HepG2 (cell line): ENCODE data around the gene ENO3. TPM values are rescaled to one million over a fixed set of nuclear protein-coding genes. Genes with fewer than 3 reads are reported as not detected.

ENCODE experiments used
- ADNP ChIP-seq: sonication (generic); formaldehyde crosslinking; IDR thresholded peaks from 2 replicates; pipeline ENCODE4 v1.4.0; 2020; ENCODE audit warnings: missing genetic modification reagents
- ARNT2 ChIP-seq: sonication (generic); formaldehyde crosslinking; IDR thresholded peaks from 2 replicates; pipeline ENCODE4 v1.8.0; 2022; ENCODE audit warnings: mild to moderate bottlenecking, low read depth, missing genetic modification reagents, moderate library complexity
- CTCF ChIP-seq: sonication (generic); formaldehyde crosslinking; IDR thresholded peaks from 2 replicates; pipeline ENCODE4 v1.5.0; 2020; ENCODE audit warnings: mild to moderate bottlenecking, missing genetic modification reagents, moderate library complexity
- ELF1 ChIP-seq: sonication (generic); formaldehyde crosslinking; IDR thresholded peaks from 2 replicates; pipeline ENCODE4 v1.4.0; 2020; ENCODE audit warnings: missing genetic modification reagents
- HNF1B ChIP-seq: sonication (generic); formaldehyde crosslinking; IDR thresholded peaks from 2 replicates; pipeline ENCODE4 v1.5.1; 2020; ENCODE audit warnings: mild to moderate bottlenecking, moderate library complexity, missing genetic modification reagents
- ISX ChIP-seq: sonication (generic); formaldehyde crosslinking; conservative IDR thresholded peaks from 2 replicates; pipeline ENCODE4 v1.5.0; 2020; ENCODE audit warnings: missing genetic modification reagents
- KDM5B ChIP-seq: sonication (generic); formaldehyde crosslinking; IDR thresholded peaks from 2 replicates; pipeline ENCODE4 v1.4.0; 2020; ENCODE audit warnings: missing genetic modification reagents, mild to moderate bottlenecking, borderline replicate concordance
- MAZ ChIP-seq, 2 experiments: sonication (generic) in 1 of 2; formaldehyde crosslinking in 1 of 2; IDR thresholded peaks; 2 replicates each; pipeline versions ENCODE4 v1.5.0 to v1.6.1; 2012 to 2020; ENCODE audit warnings: low read depth in 2 of 2, mild to moderate bottlenecking in 2 of 2, borderline replicate concordance in 1 of 2, improper control_type of control experiment in 1 of 2, low read length in 1 of 2, missing genetic modification reagents in 1 of 2, moderate library complexity in 1 of 2
- MEIS2 ChIP-seq: sonication (generic); formaldehyde crosslinking; IDR thresholded peaks from 2 replicates; pipeline ENCODE4 v1.9.0; 2021; ENCODE audit warnings: mild to moderate bottlenecking, missing genetic modification reagents
- RARA ChIP-seq: IDR thresholded peaks from 2 replicates; pipeline ENCODE4 v1.6.1; 2016; ENCODE audit warnings: missing genetic modification reagents, missing compliant biosample characterization
- SMC3 ChIP-seq: IDR thresholded peaks from 2 replicates; pipeline ENCODE4 v1.6.1; 2011; ENCODE audit warnings: low read length, improper control_type of control experiment
- SNRNP70 ChIP-seq: fragments of 200-400 bp; formaldehyde crosslinking; IDR thresholded peaks from 2 replicates; pipeline ENCODE4 v1.6.1; 2017; ENCODE audit warnings: mild to moderate bottlenecking, low read depth, low read length, moderate library complexity
- ZBED4 ChIP-seq: sonication (generic); formaldehyde crosslinking; IDR thresholded peaks from 2 replicates; pipeline ENCODE4 v1.4.0; 2020; ENCODE audit warnings: missing genetic modification reagents, borderline replicate concordance
- ZBTB21 ChIP-seq: sonication (generic); formaldehyde crosslinking; IDR thresholded peaks from 2 replicates; pipeline ENCODE4 v1.4.0; 2020; ENCODE audit warnings: missing genetic modification reagents
- ZKSCAN8 ChIP-seq: IDR thresholded peaks from 2 replicates; pipeline ENCODE4 v1.6.1; 2016; ENCODE audit warnings: borderline replicate concordance, missing genetic modification reagents, missing compliant biosample characterization
- ZNF20 ChIP-seq: sonication (generic); formaldehyde crosslinking; IDR thresholded peaks from 2 replicates; pipeline ENCODE4 v1.4.0; 2020; ENCODE audit warnings: mild to moderate bottlenecking, moderate library complexity, missing genetic modification reagents
- ZNF235 ChIP-seq: sonication (generic); formaldehyde crosslinking; IDR thresholded peaks from 2 replicates; pipeline ENCODE4 v1.8.1; 2023; ENCODE audit warnings: mild to moderate bottlenecking, missing genetic modification reagents, borderline replicate concordance
- ZNF24 ChIP-seq: fragments of 450-650 bp; IDR thresholded peaks from 2 replicates; pipeline ENCODE4 v1.6.1; 2017; ENCODE audit warnings: antibody characterized with exemption, mild to moderate bottlenecking
- ZNF253 ChIP-seq: sonication (generic); formaldehyde crosslinking; IDR thresholded peaks from 2 replicates; pipeline ENCODE4 v1.8.0; 2022; ENCODE audit warnings: mild to moderate bottlenecking, missing genetic modification reagents, borderline replicate concordance
- ZNF547 ChIP-seq: sonication (generic); formaldehyde crosslinking; IDR thresholded peaks from 2 replicates; pipeline ENCODE4 v1.5.1; 2020; ENCODE audit warnings: mild to moderate bottlenecking, missing genetic modification reagents
- ZNF563 ChIP-seq: sonication (generic); formaldehyde crosslinking; IDR thresholded peaks from 2 replicates; pipeline ENCODE4 v1.8.0; 2022; ENCODE audit warnings: mild to moderate bottlenecking, moderate library complexity, missing genetic modification reagents
- ZNF709 ChIP-seq: sonication (generic); formaldehyde crosslinking; IDR thresholded peaks from 2 replicates; pipeline ENCODE4 v1.5.0; 2020; ENCODE audit warnings: mild to moderate bottlenecking, missing genetic modification reagents
- polyA plus RNA-seq, 8 experiments: library from polyadenylated mRNA; depleted of rRNA in 3 of 8; stranded (reverse) in 7 of 8; unstranded in 1 of 8; fragments of >200 nt; fragmentation: Illumina TruSeq in 4 of 8; extraction: Trizol in 4 of 8; gene quantifications; 2 replicates each; pipeline versions ENCODE4 v1.2.1 to v1.2.3, GENCODE V29; 2011 to 2016; ENCODE audit warnings: low read depth in 4 of 8, missing spikeins in 1 of 8, mixed read lengths in 1 of 8; ENCODE audit not compliant: insufficient read depth in 1 of 8
- total RNA-seq, 5 experiments: library from RNA; depleted of rRNA; stranded (reverse); fragments of >200 nt; fragmentation: Illumina TruSeq; extraction: Trizol; gene quantifications; 2 replicates each; pipeline ENCODE4 v1.2.3, GENCODE V29; 2016; ENCODE audit warnings: low read depth in 1 of 5

ENO3 gene
- total and polyA plus RNA-seq, 2 of the 13 experiments (the other 11 are each of a cell fraction or from before 2014, with no cell fraction given): 59.8 to 69.8 TPM

GRCh38 chr17:4986951-4987766, 36.2 kb downstream of the ENO3 start, which contains the start of gene CAMTA2 (continued):
- peak; percentile 36; the same call in 1 of the 2 replicates for TF ChIP-seq HNF1B (CRISPR knock-in tag)
- peak; percentile 61; the same call in 1 of the 2 replicates for TF ChIP-seq ZNF253 (CRISPR knock-in tag)
- TF ChIP-seq ZBTB21 (CRISPR knock-in tag): peak; percentile 79
- no peak for TF ChIP-seq ZNF20 (CRISPR knock-in tag)
- TF ChIP-seq ISX (CRISPR knock-in tag): 0 out of 2 replicates have a peak, but pooled peaks have one; percentile 9
- peak; percentile 6; the same call in 1 of the 2 replicates for TF ChIP-seq SMC3
- peak; percentile 87 for TF ChIP-seq CTCF (CRISPR knock-in tag)
- peak; percentile 65; the same call in 1 of the 2 replicates for TF ChIP-seq ZBED4 (CRISPR knock-in tag)
- TF ChIP-seq ADNP: 0 out of 2 replicates have a peak, but pooled peaks have one; percentile 51
- TF ChIP-seq KDM5B (CRISPR knock-in tag): peak; percentile 60; the same call in 1 of the 2 replicates
- peak; percentile 25; the same call in 1 of the 2 replicates for TF ChIP-seq RARA (CRISPR knock-in tag)
- TF ChIP-seq ELF1 (CRISPR knock-in tag): peak; percentile 56
- TF ChIP-seq ZNF235: peak; percentile 57
- TF ChIP-seq ZNF563 (CRISPR knock-in tag): peak; percentile 58; the same call in 1 of the 2 replicates
- TF ChIP-seq MEIS2 (CRISPR knock-in tag): 0 out of 2 replicates have a peak, but pooled peaks have one; percentile 4
- peak; percentile 36; the same call in 1 of the 2 replicates for TF ChIP-seq MAZ (IDR thresholded peaks at IDR 0.05; ENCODE audit: borderline replicate concordance, low read depth, low read length)
- TF ChIP-seq MAZ (CRISPR knock-in tag; IDR thresholded peaks at IDR 0.05; ENCODE audit: low read depth): peak; percentile 92
- no peak for TF ChIP-seq SNRNP70
- TF ChIP-seq ARNT2 (CRISPR knock-in tag): peak; percentile 73; the same call in 1 of the 2 replicates
- TF ChIP-seq ZNF24: no peak
- TF ChIP-seq ZKSCAN8 (CRISPR knock-in tag): 0 out of 2 replicates have a peak, but pooled peaks have one; percentile 24
- TF ChIP-seq ZNF709 (CRISPR knock-in tag): peak; percentile 92
- TF ChIP-seq ZNF547 (CRISPR knock-in tag): peak; percentile 93
